B cell (primary cell): ENCODE measurements around the gene TRPM7.

ENCODE experiments used
- CTCF ChIP-seq: fragments of 200-600 bp; IDR thresholded peaks from one replicate; pipeline ENCODE4 v1.8.0; 2022; ENCODE audit warnings: antibody characterized with exemption, mild to moderate bottlenecking
- EZH2 ChIP-seq: IDR thresholded peaks from 2 replicates; pipeline ENCODE4 v1.6.1; 2012; ENCODE audit warnings: borderline replicate concordance, low read depth, mild to moderate bottlenecking, moderate library complexity, low read length; ENCODE audit not compliant: insufficient read depth, poor library complexity, severe bottlenecking

DNA sequence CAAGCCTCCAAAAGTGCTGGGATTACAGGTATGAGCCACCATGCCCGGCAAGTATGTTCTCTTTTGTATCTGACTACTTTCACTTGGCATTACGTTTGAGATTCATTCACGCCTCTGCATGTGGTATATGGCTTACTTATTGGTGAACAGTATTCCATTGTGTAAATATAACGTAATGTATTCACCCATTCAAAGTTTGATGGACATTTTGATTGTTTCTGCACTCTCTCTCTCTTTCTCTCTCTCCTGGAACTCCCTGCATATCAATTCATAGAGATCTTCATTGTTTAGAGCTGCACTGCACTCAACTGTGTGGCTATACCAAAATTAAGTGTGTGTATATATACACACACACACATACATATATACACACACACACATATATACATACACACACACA lies 48.6 kb upstream of the TRPM7 start:
- TF ChIP-seq CTCF (no peak), EZH2 (no peak)
